Measurements from ENCODE around the gene CHGA.

Gene CHGA

DNA sequence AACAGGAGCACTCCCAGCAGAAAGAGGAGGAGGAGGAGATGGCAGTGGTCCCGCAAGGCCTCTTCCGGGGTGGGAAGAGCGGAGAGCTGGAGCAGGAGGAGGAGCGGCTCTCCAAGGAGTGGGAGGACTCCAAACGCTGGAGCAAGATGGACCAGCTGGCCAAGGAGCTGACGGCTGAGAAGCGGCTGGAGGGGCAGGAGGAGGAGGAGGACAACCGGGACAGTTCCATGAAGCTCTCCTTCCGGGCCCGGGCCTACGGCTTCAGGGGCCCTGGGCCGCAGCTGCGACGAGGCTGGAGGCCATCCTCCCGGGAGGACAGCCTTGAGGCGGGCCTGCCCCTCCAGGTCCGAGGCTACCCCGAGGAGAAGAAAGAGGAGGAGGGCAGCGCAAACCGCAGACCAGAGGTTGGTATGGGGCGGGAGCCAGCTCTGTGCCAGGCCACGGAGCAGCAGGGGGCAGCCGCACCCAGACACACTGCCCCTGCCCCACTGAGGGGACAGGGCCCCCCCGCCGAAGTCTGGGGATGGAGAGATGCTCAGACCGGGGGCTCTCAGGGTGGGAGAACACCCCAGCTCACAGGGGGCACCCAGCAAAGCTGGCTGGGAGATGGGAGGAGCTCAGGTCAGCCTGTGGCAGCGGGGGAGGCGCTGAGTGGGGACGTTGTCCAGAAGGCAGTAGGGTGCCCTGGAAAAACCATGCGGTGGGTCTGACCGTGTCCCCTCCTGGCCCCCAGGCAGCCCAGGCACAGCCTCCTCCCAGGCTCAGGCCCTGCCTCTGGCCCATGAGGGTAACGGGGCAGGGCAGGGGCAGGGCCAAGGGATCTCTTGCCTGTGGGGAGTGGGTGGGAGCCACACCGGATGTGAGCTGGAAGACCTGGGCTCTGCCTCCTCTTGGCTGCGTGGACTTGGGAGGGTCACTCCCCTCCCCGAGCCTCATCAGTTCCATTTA, 9.8 kb downstream of the CHGA start:
- TF ChIP-seq, protein P1, sequence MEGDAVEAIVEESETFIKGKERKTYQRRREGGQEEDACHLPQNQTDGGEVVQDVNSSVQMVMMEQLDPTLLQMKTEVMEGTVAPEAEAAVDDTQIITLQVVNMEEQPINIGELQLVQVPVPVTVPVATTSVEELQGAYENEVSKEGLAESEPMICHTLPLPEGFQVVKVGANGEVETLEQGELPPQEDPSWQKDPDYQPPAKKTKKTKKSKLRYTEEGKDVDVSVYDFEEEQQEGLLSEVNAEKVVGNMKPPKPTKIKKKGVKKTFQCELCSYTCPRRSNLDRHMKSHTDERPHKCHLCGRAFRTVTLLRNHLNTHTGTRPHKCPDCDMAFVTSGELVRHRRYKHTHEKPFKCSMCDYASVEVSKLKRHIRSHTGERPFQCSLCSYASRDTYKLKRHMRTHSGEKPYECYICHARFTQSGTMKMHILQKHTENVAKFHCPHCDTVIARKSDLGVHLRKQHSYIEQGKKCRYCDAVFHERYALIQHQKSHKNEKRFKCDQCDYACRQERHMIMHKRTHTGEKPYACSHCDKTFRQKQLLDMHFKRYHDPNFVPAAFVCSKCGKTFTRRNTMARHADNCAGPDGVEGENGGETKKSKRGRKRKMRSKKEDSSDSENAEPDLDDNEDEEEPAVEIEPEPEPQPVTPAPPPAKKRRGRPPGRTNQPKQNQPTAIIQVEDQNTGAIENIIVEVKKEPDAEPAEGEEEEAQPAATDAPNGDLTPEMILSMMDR (IDR thresholded peaks at IDR 0.05; ENCODE audit: control insufficient read depth, insufficient read depth, low read depth, low read length, missing control alignments): no peak
- H3K4me3 ChIP-seq (ENCODE audit: control insufficient read depth, low read depth, low read length): no peak overlapping the region

DNA sequence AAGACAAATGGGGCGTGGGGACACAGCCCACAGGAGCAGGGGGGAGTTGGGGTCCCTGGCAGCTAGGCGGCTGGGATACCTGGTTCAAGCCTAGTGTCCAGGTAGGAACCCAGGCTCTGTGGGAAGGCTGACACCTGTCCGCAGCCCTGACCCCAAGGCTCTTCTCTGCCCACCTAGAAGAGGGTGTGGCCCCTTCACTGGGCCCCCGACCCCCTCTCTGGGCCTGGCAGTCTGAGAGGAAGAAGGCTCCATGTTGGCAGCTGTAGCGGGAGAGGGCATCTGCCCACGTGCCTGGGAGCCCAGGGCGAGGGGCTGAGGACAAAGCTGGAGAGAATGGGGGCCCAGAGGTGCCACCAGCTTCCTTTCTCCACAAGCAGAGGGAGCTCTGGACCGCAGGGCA, 10.5 kb downstream of the CHGA start:
- TF ChIP-seq, protein P1 (IDR thresholded peaks at IDR 0.05; ENCODE audit: control insufficient read depth, insufficient read depth, low read depth, low read length, missing control alignments): no peak
- H3K4me3 ChIP-seq (ENCODE audit: control insufficient read depth, low read depth, low read length): no peak overlapping the region
- no peak for DNase-seq (ENCODE audit: low read depth)

More for the DNA sequence above, 9.8 kb downstream of the CHGA start:
- no peak for DNase-seq (ENCODE audit: low read depth)

DNA sequence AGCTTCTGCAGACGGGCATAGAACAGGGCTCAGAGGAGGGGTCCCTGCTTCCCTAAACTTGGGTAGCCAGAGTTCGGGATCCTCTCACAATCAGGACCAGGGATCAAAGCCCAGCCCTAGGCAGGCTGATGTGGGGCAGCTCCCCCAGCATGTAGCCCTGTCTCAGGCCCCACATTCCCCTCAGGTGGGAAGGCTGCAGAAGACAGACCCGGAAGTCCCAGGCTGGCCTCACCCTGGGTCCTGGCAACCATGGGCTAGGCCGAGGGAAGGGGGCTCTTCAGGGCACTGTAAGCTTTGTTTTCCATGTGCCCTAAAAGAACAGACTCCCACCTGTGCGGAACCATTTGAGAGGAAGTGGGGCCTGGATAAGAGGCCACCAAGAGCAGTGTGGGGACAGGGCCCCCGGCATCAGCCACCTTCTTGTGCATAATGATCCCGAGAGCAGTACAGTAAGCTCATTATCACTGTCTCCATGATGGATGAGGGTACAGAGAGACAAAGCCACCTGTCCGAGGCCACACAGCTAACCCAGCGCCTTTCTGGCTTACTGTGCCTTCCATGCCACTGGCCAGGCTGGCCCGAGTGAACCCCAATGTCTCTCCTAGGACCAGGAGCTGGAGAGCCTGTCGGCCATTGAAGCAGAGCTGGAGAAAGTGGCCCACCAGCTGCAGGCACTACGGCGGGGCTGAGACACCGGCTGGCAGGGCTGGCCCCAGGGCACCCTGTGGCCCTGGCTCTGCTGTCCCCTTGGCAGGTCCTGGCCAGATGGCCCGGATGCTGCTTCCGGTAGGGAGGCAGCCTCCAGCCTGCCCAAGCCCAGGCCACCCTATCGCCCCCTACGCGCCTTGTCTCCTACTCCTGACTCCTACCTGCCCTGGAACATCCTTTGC, 11.5 kb downstream of the CHGA start:
- TF ChIP-seq, protein P1 (IDR thresholded peaks at IDR 0.05; ENCODE audit: control insufficient read depth, insufficient read depth, low read depth, low read length, missing control alignments): no peak
- DNase-seq (ENCODE audit: low read depth): no peak
- H3K4me3 ChIP-seq (ENCODE audit: control insufficient read depth, low read depth, low read length): no peak overlapping the region

DNA sequence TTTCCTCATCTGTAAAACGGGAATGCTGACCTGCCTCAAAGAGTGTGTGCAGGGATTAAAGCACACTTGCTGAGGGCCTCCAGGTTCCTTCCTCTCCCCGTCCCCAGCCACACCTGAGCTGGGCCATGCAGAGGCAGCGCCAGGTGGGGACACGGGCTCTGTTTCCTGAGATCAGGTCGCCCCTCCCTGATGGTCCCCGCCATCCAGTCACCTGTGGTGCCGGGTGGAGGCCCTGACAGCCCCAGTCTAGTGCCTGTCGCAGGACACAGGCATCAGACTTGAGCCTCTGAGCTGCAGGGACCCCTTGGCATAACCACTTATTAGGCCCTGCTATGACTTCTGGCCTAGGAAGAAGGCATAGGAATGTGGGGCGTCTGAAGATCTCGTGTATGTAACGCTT, 12.5 kb downstream of the CHGA start:
- TF ChIP-seq, protein P1 (IDR thresholded peaks at IDR 0.05; ENCODE audit: control insufficient read depth, insufficient read depth, low read depth, low read length, missing control alignments): no peak
- DNase-seq (ENCODE audit: low read depth): no peak

DNA sequence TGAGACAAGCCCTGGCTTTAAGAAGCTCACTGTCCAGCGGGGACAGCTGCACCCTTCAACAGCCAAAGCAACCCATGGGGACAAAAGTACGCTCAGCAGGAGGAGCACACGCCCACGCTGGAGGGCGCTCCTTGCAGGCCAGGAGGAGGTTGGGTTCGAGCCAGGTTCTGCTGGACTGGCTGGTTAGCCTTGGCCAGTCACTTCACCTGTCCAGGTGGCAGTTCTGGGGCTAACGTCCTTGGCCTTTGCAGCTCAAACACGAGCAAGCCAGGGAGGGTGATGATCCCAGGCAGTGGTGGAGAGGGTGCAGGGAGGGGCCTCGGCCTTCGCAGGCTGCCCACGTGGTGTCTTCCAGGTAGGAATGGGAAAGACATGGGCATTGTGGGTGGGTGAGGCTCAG, 13.1 kb downstream of the CHGA start:
- H3K4me3 ChIP-seq (ENCODE audit: control insufficient read depth, low read depth, low read length): no peak overlapping the region
- no peak for DNase-seq (ENCODE audit: low read depth)
- TF ChIP-seq, protein P1 (IDR thresholded peaks at IDR 0.05; ENCODE audit: control insufficient read depth, insufficient read depth, low read depth, low read length, missing control alignments): no peak

More for the DNA sequence above, 12.5 kb downstream of the CHGA start:
- H3K4me3 ChIP-seq (ENCODE audit: control insufficient read depth, low read depth, low read length): no peak overlapping the region
